Pancreas (tissue), 10 donors: ENCODE measurements around the gene POLR1E. TPM values are rescaled to one million over a fixed set of nuclear protein-coding genes. Genes with fewer than 3 reads are reported as not detected.

ENCODE experiments used
- ATAC-seq, 4 donors: fragments of 200-7000 bp; cut with Tn5 transposase; one replicate each; pipeline versions ENCODE4 v1.8.0 to v1.9.1; 2020; ENCODE audit warnings: mild to moderate bottlenecking in 4 of 4, moderate library complexity in 4 of 4
- DNase-seq, 6 donors: peaks; one replicate each; pipeline ENCODE4 v3.0.0-alpha.2; 2020
- FAIRE-seq: peaks from 2 replicates; lab custom pipeline; 2012; peaks lifted over from hg19 to GRCh38; lab: Jason Lieb, UNC
- H3K27ac ChIP-seq, 4 donors: fragments of 200-600 bp; sonication (generic); 1 replicate in 3 of 4; 2 replicates in 1 of 4; pipeline versions ENCODE4 v1.5.0 to v1.8.0; 2020
- H3K27me3 ChIP-seq, 4 donors: fragments of 200-600 bp; one replicate each; pipeline ENCODE4 v1.8.0; 2021
- H3K36me3 ChIP-seq, 3 donors: fragments of 200-600 bp; sonication (generic) in 1 of 3; one replicate each; pipeline versions ENCODE4 v1.5.0 to v1.8.0; 2020 to 2021
- H3K4me1 ChIP-seq, 3 donors: fragments of 200-600 bp; one replicate each; pipeline ENCODE4 v1.8.0; 2021
- H3K4me3 ChIP-seq, 4 donors: fragments of 200-600 bp; sonication (generic) in 2 of 4; one replicate each; pipeline versions ENCODE4 v1.5.0 to v1.8.0; 2020 to 2021
- H3K9me3 ChIP-seq, 4 donors: fragments of 200-600 bp; one replicate each; pipeline ENCODE4 v1.8.0; 2021
- CTCF ChIP-seq, 4 donors: fragments of 200-600 bp; sonication (generic) in 3 of 4; IDR thresholded peaks; one replicate each; pipeline versions ENCODE4 v1.5.0 to v1.8.0; 2021; ENCODE audit warnings: antibody characterized with exemption in 4 of 4
- WGBS, 2 donors: extraction: QIAGEN DNeasy Blood & Tissue Kit; methylation state at CpG; one replicate each; pipeline ENCODE4 v1.1.7; 2013; 5-methylcytosine and 5-hydroxymethylcytosine counted together
- intact Hi-C, 3 donors: fragments of 100-400 bp; cut with DNase I; formaldehyde crosslinking; loops; one replicate each; pipeline versions ENCODE4 v1.11.1 to v1.14.2; 2022
- polyA plus RNA-seq, 2 donors: library from polyadenylated mRNA; stranded (reverse); fragments of 200-250 nt; gene quantifications; one replicate each; pipeline ENCODE4 v1.2.3, GENCODE V29; 2013
- total RNA-seq, 6 donors: library from RNA; stranded (reverse); fragmentation: NEBNext Ultra II Directional in 4 of 6; extraction: Animal tissue kit (Norgen Biotek cat#: 25700) in 4 of 6; gene quantifications; one replicate each; pipeline versions ENCODE4 v1.2.1 to v1.2.4, GENCODE V29; 2021 to 2023
- donor health status: healthy with polysubstance abuse.
- donor health status: DM: no; HTN: no; CAD: no; lungs with moderate emphysema.
- donor health status: DM: no; HTN: no; CAD: no.
- donor health status: control.
- donor health status: control.
- donor health status: Bipolar disorder and iron deficiency.
- donor health status: DM: yes; HTN: yes; CAD: no.
- donor health status: DM: no; HTN: no; CAD: no.
- donor health status: DM: no; HTN: no; CAD: no.
- donor health status: DM: yes; HTN: yes; CAD: no.

The POLR1E gene, protein sequence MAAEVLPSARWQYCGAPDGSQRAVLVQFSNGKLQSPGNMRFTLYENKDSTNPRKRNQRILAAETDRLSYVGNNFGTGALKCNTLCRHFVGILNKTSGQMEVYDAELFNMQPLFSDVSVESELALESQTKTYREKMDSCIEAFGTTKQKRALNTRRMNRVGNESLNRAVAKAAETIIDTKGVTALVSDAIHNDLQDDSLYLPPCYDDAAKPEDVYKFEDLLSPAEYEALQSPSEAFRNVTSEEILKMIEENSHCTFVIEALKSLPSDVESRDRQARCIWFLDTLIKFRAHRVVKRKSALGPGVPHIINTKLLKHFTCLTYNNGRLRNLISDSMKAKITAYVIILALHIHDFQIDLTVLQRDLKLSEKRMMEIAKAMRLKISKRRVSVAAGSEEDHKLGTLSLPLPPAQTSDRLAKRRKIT
- total RNA-seq (10 to 100 TPM; 15.8 to 30.1 (median 21.3) TPM), polyA plus RNA-seq (10 to 100 TPM; 11.9 to 12.8 TPM)

- peak within 1 kb of the TSS; percentile 56 to 91 (median 72) for H3K4me3 ChIP-seq
- peak; percentile 99 for ATAC-seq
- H3K27ac ChIP-seq = peak within 1 kb of the TSS; percentile 14 to 55 (median 46)
- no peak for TF ChIP-seq CTCF (IDR thresholded peaks at IDR 0.05)
- peaks cover 13 to 19% (median 16%) of the 10 kb centered on the region in 3 donors for H3K4me1 ChIP-seq
- no peaks in the 10 kb centered on the region for H3K27me3 ChIP-seq
- peaks cover 0 to 14% (median 0%) of the 10 kb centered on the region in 3 donors for H3K36me3 ChIP-seq
- FAIRE-seq = no peak
- 1 to 2% methylated on average over 55 to 56 of the region's 56 CpGs for WGBS, 2 donors
- intact Hi-C loops = loop anchor here in 1 of 3 donors (10.0 kb wide), 2 partner anchors 109 to 269 kb away; partner anchors contain the start of genes TOMM5 and TRMT10B
- DNase-seq = peak; percentile 94 to 99 (median 98)
- no peaks in the 10 kb centered on the region for H3K9me3 ChIP-seq
Measured at GRCh38 chr9:37485389-37486255, at the start of gene POLR1E. Gene POLR1E (plus strand): TSS chr9:37485948. CDS start chr9:37486048, 100 bp downstream.

DNA sequence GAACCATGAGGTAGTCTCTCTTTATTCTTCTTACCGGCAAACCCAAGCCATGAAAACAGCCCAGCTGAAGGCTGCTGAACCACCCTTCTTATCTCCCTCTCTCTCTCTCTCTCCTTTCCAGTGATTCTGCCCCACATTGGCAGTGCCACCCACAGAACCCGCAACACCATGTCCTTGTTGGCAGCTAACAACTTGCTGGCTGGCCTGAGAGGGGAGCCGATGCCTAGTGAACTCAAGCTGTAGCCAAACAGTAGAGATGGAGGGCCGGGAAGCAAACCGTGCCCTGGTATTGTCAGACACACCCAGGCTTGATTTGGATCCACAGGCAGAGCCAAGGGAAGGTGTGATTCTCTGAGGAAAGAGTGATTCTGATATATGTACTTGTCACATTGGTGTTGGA is 49.2 kb upstream of the POLR1E start:
- intact Hi-C loops = loop anchor here in 1 of 3 donors (10.0 kb wide), 1 partner anchor 58 kb away; no protein-coding TSS in a partner anchor
- peaks cover 0 to 5% (median 0%) of the 10 kb centered on the region in 3 donors for H3K4me1 ChIP-seq
- H3K4me3 ChIP-seq = no peak overlapping the region
- 87 to 94% methylated on average over 5 of the region's 5 CpGs for WGBS, 2 donors
- H3K27me3 ChIP-seq = no peaks in the 10 kb centered on the region
- H3K36me3 ChIP-seq = peaks cover 0 to 51% (median 19%) of the 10 kb centered on the region in 3 donors
- ATAC-seq (no peak), FAIRE-seq (no peak), DNase-seq (peak in 1 of 6 donors; percentile 33)
- no peaks in the 10 kb centered on the region for H3K9me3 ChIP-seq
- no peak overlapping the region for H3K27ac ChIP-seq
- no peak for TF ChIP-seq CTCF (IDR thresholded peaks at IDR 0.05)

DNA sequence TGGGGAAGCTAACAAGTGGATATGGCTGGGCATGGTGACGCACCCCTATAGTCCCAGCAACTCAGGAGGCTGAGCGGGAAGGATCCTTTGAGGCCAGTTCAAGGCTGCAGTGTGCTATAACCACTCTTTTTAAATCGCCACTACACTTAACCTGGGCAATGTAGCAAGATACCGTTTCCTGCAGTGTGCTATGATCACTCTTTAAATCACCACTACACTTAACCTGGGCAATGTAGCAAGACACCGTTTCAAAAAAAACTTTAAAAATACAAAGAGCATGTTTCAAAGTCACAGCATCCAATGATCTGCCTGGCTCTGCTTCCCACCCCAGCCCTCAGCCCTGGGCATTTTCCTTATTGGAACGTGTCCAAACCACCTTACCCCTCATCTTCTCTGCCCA is 48.7 kb upstream of the POLR1E start:
- Histone ChIP-seq H3K27me3 (no peaks in the 10 kb centered on the region), H3K27ac (no peak overlapping the region), H3K4me3 (no peak overlapping the region), H3K4me1 (peaks cover 0 to 5% (median 0%) of the 10 kb centered on the region in 3 donors), H3K36me3 (peaks cover 0 to 56% (median 22%) of the 10 kb centered on the region in 3 donors), H3K9me3 (no peaks in the 10 kb centered on the region)
- TF ChIP-seq CTCF (IDR thresholded peaks at IDR 0.05) = no peak
- 87 to 93% methylated on average over 6 of the region's 6 CpGs for WGBS, 2 donors
- intact Hi-C loops = loop anchor here in 1 of 3 donors (10.0 kb wide), 1 partner anchor 58 kb away; no protein-coding TSS in a partner anchor
- ATAC-seq (no peak), DNase-seq (no peak), FAIRE-seq (no peak)

GRCh38 chr9:37437621-37438020 is 48.1 kb upstream of the POLR1E start:
- FAIRE-seq (no peak), ATAC-seq (peak in 1 of 4 donors; percentile 24), DNase-seq (no peak)
- Histone ChIP-seq H3K4me3 (no peak overlapping the region), H3K36me3 (peaks cover 0 to 59% (median 25%) of the 10 kb centered on the region in 3 donors), H3K27ac (no peak overlapping the region), H3K27me3 (no peaks in the 10 kb centered on the region), H3K9me3 (no peaks in the 10 kb centered on the region), H3K4me1 (peaks cover 0 to 5% (median 0%) of the 10 kb centered on the region in 3 donors)
- intact Hi-C loops = loop anchor here in 1 of 3 donors (10.0 kb wide), 1 partner anchor 57 kb away; no protein-coding TSS in a partner anchor
- TF ChIP-seq CTCF (IDR thresholded peaks at IDR 0.05) = no peak
- WGBS, 2 donors = 80 to 82% methylated on average over 4 of the region's 4 CpGs
